NT2/D1 (cell line): ENCODE data around the gene ACP1.

ENCODE experiments used
- DNase-seq: peaks from one replicate; pipeline ENCODE4 v3.0.0-alpha.2; 2011; ENCODE audit warnings: low read depth, low spot score
- H3K27me3 ChIP-seq: 2 replicates; pipeline ENCODE4 v1.6.0; 2011; ENCODE audit warnings: mild to moderate bottlenecking; ENCODE audit not compliant: insufficient read length, insufficient read depth
- H3K36me3 ChIP-seq: 2 replicates; pipeline ENCODE4 v1.6.1; 2011; ENCODE audit warnings: mild to moderate bottlenecking, low read length, mixed read lengths; ENCODE audit not compliant: insufficient read depth, insufficient read length
- H3K4me1 ChIP-seq: 2 replicates; pipeline ENCODE4 v1.5.1; 2011; ENCODE audit not compliant: insufficient read depth, insufficient read length
- H3K4me3 ChIP-seq: 2 replicates; pipeline ENCODE4 v1.5.1; 2011; ENCODE audit warnings: low read depth; ENCODE audit not compliant: insufficient read length
- H3K9ac ChIP-seq: 2 replicates; pipeline ENCODE4 v1.6.0; 2011; ENCODE audit warnings: low read depth; ENCODE audit not compliant: insufficient read length
- H3K9me3 ChIP-seq: 2 replicates; pipeline ENCODE4 v1.5.1; 2011; ENCODE audit warnings: mild to moderate bottlenecking, low read length; ENCODE audit not compliant: insufficient read depth
- SUZ12 ChIP-seq: IDR thresholded peaks from 2 replicates; pipeline ENCODE4 v1.6.1; 2011; ENCODE audit not compliant: insufficient read length, insufficient read depth; ENCODE audit errors: extremely low read depth
- YY1 ChIP-seq: IDR thresholded peaks from 2 replicates; pipeline ENCODE4 v1.6.1; 2011; ENCODE audit not compliant: insufficient read length, insufficient read depth
- ZNF274 ChIP-seq: IDR thresholded peaks from 2 replicates; pipeline ENCODE4 v1.6.1; 2011; ENCODE audit warnings: mild to moderate bottlenecking, low read depth, low read length

Gene ACP1

GRCh38 chr2:316381-316780 lies 51.6 kb downstream of the ACP1 start:
- no peak for DNase-seq
- H3K9me3 ChIP-seq = no peaks in the 10 kb centered on the region
- no peaks in the 10 kb centered on the region for H3K36me3 ChIP-seq
- H3K4me1 ChIP-seq = peaks cover 2% of the 10 kb centered on the region
- H3K27me3 ChIP-seq = peaks cover 3% of the 10 kb centered on the region
- H3K9ac ChIP-seq = no peak overlapping the region
- TF ChIP-seq YY1 = no peak
- no peak for TF ChIP-seq ZNF274
- TF ChIP-seq SUZ12 = no peak
- H3K4me3 ChIP-seq = no peak overlapping the region

GRCh38 chr2:317501-318424 lies 53.0 kb downstream of the ACP1 start:
- no peak for TF ChIP-seq YY1
- TF ChIP-seq ZNF274 = no peak
- no peak for TF ChIP-seq SUZ12
- peaks cover 6% of the 10 kb centered on the region for H3K27me3 ChIP-seq
- H3K36me3 ChIP-seq = no peaks in the 10 kb centered on the region
- no peaks in the 10 kb centered on the region for H3K9me3 ChIP-seq
- DNase-seq = no peak
- H3K4me1 ChIP-seq = peaks cover 2% of the 10 kb centered on the region
- no peak overlapping the region for H3K4me3 ChIP-seq
- H3K9ac ChIP-seq = no peak overlapping the region

DNA sequence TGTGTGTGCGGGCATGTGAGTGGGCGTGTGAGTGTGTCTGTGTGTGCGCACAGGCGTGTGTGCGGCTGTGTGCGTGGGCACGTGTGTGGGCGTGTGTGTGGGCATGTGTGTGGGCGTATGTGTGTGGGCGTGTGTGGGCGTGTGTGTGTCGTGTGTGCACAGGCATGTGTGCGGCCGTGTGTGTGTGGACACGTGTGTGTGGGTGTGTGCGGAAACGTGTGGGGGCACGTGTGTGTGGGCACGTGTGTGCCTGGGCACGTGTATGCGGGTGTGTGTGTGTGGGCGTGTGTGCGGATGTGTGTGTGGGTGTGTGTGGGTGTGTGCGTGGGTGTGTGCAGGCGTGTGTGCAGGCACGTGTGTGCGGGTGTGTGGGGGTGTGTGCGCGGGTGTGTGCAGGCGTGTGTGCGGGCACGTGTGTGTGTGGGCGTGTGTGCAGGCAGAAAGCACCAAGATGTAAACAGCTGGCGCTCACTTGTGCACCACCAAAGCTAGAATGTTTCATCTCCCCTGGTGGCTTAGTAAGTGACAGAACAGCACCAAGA lies 54.4 kb downstream of the ACP1 start:
- no peaks in the 10 kb centered on the region for H3K9me3 ChIP-seq
- H3K9ac ChIP-seq = no peak overlapping the region
- TF ChIP-seq ZNF274 (no peak), SUZ12 (no peak), YY1 (no peak)
- peaks cover 2% of the 10 kb centered on the region for H3K4me1 ChIP-seq
- peaks cover 6% of the 10 kb centered on the region for H3K27me3 ChIP-seq
- H3K4me3 ChIP-seq = no peak overlapping the region
- no peak for DNase-seq
- H3K36me3 ChIP-seq = no peaks in the 10 kb centered on the region

DNA sequence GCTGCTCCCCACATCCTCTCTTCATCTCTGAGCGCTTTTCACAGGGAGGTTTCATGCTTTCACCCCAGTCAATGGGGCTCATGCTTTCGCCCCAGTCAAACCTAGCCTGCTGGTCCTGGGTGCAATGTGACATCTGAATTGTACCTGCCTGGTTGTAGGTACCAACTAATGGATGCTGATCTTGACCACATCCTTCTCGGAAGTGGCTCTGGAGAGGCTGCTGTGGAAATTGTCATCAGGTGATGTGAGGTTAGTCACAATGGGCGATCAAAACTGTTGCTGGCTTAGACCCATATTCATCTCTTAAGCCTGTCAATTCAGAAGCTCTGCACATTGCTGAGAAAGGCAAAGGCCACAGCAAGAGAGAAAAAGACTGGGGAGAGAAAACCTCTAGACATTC lies 55.8 kb downstream of the ACP1 start:
- TF ChIP-seq SUZ12 (no peak), YY1 (no peak), ZNF274 (no peak)
- no peaks in the 10 kb centered on the region for H3K36me3 ChIP-seq
- no peak overlapping the region for H3K9ac ChIP-seq
- H3K9me3 ChIP-seq = no peaks in the 10 kb centered on the region
- H3K4me1 ChIP-seq = peaks cover 2% of the 10 kb centered on the region
- H3K27me3 ChIP-seq = peaks cover 6% of the 10 kb centered on the region
- DNase-seq = no peak
- no peak overlapping the region for H3K4me3 ChIP-seq

- H3K36me3 ChIP-seq = no peaks in the 10 kb centered on the region
- TF ChIP-seq YY1 = no peak
- TF ChIP-seq SUZ12 = no peak
- no peak for TF ChIP-seq ZNF274
- no peak for DNase-seq
- H3K9me3 ChIP-seq = no peaks in the 10 kb centered on the region; the same call in 1 of the 2 replicates
- no peaks in the 10 kb centered on the region for H3K4me1 ChIP-seq
- H3K9ac ChIP-seq = no peak overlapping the region
- peaks cover 3% of the 10 kb centered on the region for H3K27me3 ChIP-seq
- no peak overlapping the region for H3K4me3 ChIP-seq
Measured at GRCh38 chr2:322326-322725, 57.6 kb downstream of the ACP1 start.

- no peaks in the 10 kb centered on the region for H3K36me3 ChIP-seq
- DNase-seq = no peak
- H3K4me3 ChIP-seq = no peak overlapping the region
- H3K9ac ChIP-seq = no peak overlapping the region
- H3K9me3 ChIP-seq = no peaks in the 10 kb centered on the region; the same call in 1 of the 2 replicates
- H3K4me1 ChIP-seq = no peaks in the 10 kb centered on the region
- TF ChIP-seq ZNF274 (no peak), YY1 (no peak), SUZ12 (no peak)
- peaks cover 3% of the 10 kb centered on the region for H3K27me3 ChIP-seq
Measured at GRCh38 chr2:323035-323434, 58.3 kb downstream of the ACP1 start.
